NCI-H2107 treated with DMSO at 0.1 percent for 48 hours (cell line): ENCODE measurements around the gene TASP1.
"Not testable (repeated sequence)": the region's sequence is repeated elsewhere in the genome, so short reads cannot be mapped to it uniquely, and the experiment has no call there.

Source experiments
- DNase-seq: peaks from one replicate; lab custom pipeline; 2025; ENCODE audit not compliant: unreplicated experiment; lab: John Stamatoyannopoulos, UW

TASP1 gene

GRCh38 chr20:13648291-13649228 lies 9.8 kb upstream of the TASP1 start:
- no peak for DNase-seq

- no peak for DNase-seq
Observed at GRCh38 chr20:13644010-13644409, 5.3 kb upstream of the TASP1 start.

- no peak for DNase-seq
Observed at GRCh38 chr20:13639150-13639497, 392 bp upstream of the TASP1 start.

- peak; percentile 0 for DNase-seq
Observed at GRCh38 chr20:13638162-13638495, 603 bp downstream of the TASP1 start.

- no peak for DNase-seq
Observed at GRCh38 chr20:13632431-13632830, 6.3 kb downstream of the TASP1 start.

GRCh38 chr20:13627525-13627924 lies 11.2 kb downstream of the TASP1 start:
- not testable (repeated sequence) for DNase-seq

- no peak for DNase-seq
Observed at GRCh38 chr20:13626724-13627123, 12.0 kb downstream of the TASP1 start.

- no peak for DNase-seq
Observed at GRCh38 chr20:13625304-13625979, 13.3 kb downstream of the TASP1 start.

GRCh38 chr20:13619415-13619814 lies 19.3 kb downstream of the TASP1 start:
- not testable (repeated sequence) for DNase-seq

- not testable (repeated sequence) for DNase-seq
Observed at GRCh38 chr20:13618456-13618855, 20.3 kb downstream of the TASP1 start.

- DNase-seq: not testable (repeated sequence)
Observed at GRCh38 chr20:13617585-13617984, 21.1 kb downstream of the TASP1 start.

- DNase-seq: not testable (repeated sequence)
Observed at GRCh38 chr20:13616713-13617112, 22.0 kb downstream of the TASP1 start.

GRCh38 chr20:13613917-13614316 lies 24.8 kb downstream of the TASP1 start:
- DNase-seq: no peak

GRCh38 chr20:13611611-13612125 lies 27.1 kb downstream of the TASP1 start:
- DNase-seq: no peak

- no peak for DNase-seq
Observed at GRCh38 chr20:13610184-13610583, 28.5 kb downstream of the TASP1 start.

- no peak for DNase-seq
Observed at GRCh38 chr20:13608066-13608465, 30.7 kb downstream of the TASP1 start.

- not testable (repeated sequence) for DNase-seq
Observed at GRCh38 chr20:13593423-13593822, 45.3 kb downstream of the TASP1 start.

- no peak for DNase-seq
Observed at GRCh38 chr20:13588049-13588448, 50.7 kb downstream of the TASP1 start.

- no peak for DNase-seq
Observed at GRCh38 chr20:13587370-13587769, 51.4 kb downstream of the TASP1 start.

GRCh38 chr20:13586133-13586532 lies 52.6 kb downstream of the TASP1 start:
- DNase-seq: no peak

- no peak for DNase-seq
Observed at GRCh38 chr20:13581451-13581850, 57.3 kb downstream of the TASP1 start.

- no peak for DNase-seq
Observed at GRCh38 chr20:13580707-13581106, 58.0 kb downstream of the TASP1 start.
